HepG2 (cell line): ENCODE results near the gene LIMA1. TPM values are rescaled to one million over a fixed set of nuclear protein-coding genes. Genes with fewer than 3 reads are reported as not detected.

Experiments
- ATAC-seq: fragments of 200-7000 bp; cut with Tn5 transposase; 3 replicates; pipeline ENCODE4 v1.9.1; 2020; ENCODE audit warnings: mild to moderate bottlenecking, moderate library complexity
- BruUV-seq: library from RNA; stranded (reverse); fragments of 400-500 nt; replicated peaks from 2 replicates; lab custom pipeline; 2021; lab: Mats Ljungman, UMichigan
- CTCF ChIA-PET: fragments of 300-600 bp; formaldehyde crosslinking; extraction: SDS; loops from one replicate; lab custom pipeline; 2021; ENCODE audit warnings: low total read pairs, inconsistent platforms, low intra/inter-chr PET ratio; lab: Yijun Ruan, JAX
- POLR2A ChIA-PET: fragments of 350-600 bp; sonication (Branson Sonifier 250); formaldehyde crosslinking; loops from one replicate; lab custom pipeline; 2020; ENCODE audit warnings: antibody characterized with exemption, inconsistent platforms; lab: Yijun Ruan, JAX
- DNase-seq: peaks from one replicate; pipeline ENCODE4 v3.0.0-alpha.2; 2015; ENCODE audit warnings: low spot score
- FAIRE-seq: peaks from 3 replicates; lab custom pipeline; 2011; peaks lifted over from hg19 to GRCh38; lab: Jason Lieb, UNC
- H2AFZ ChIP-seq: one replicate; pipeline ENCODE4 v1.6.1; 2011; ENCODE audit warnings: low read length, inconsistent platforms
- H3K27ac ChIP-seq: fragments of 300-600 bp; 3 replicates; pipeline ENCODE4 v1.8.0; 2011; ENCODE audit warnings: mixed run types, mild to moderate bottlenecking, mixed read lengths, low read length, inconsistent platforms; ENCODE audit not compliant: insufficient read depth; ENCODE audit errors: extremely low read length
- H3K27me3 ChIP-seq, 2 experiments: fragments of 200-600 bp in 1 of 2; 2 replicates in 1 of 2; 3 replicates in 1 of 2; pipeline versions ENCODE4 v1.6.0 to v1.8.0; 2011; ENCODE audit warnings: low read length in 2 of 2, mild to moderate bottlenecking in 2 of 2, moderate library complexity in 2 of 2, inconsistent platforms in 1 of 2; ENCODE audit not compliant: insufficient read depth in 2 of 2, control insufficient read depth in 1 of 2
- H3K36me3 ChIP-seq, 2 experiments: fragments of 200-600 bp in 1 of 2; replicated peaks in 1 of 2; 2 replicates in 1 of 2; 3 replicates in 1 of 2; pipeline versions ENCODE4 v1.5.1 to v1.8.0; 2011; ENCODE audit warnings: low read length in 2 of 2, inconsistent platforms in 1 of 2; ENCODE audit not compliant: insufficient read depth in 2 of 2, control insufficient read depth in 1 of 2
- H3K4me1 ChIP-seq: 2 replicates; pipeline ENCODE4 v1.5.1; 2012; ENCODE audit warnings: low read length, inconsistent platforms; ENCODE audit not compliant: insufficient read depth
- H3K4me2 ChIP-seq: 2 replicates; pipeline ENCODE4 v1.6.0; 2011; ENCODE audit warnings: low read depth, low read length, inconsistent platforms
- H3K4me3 ChIP-seq, 3 experiments: fragments of 200-600 bp in 1 of 3; sonication (generic), shearing (Covaris generic) in 1 of 3; replicated peaks in 1 of 3; 2 replicates each; pipeline ENCODE4 v1.5.1; 2011 to 2016; ENCODE audit warnings: low read length in 3 of 3, inconsistent platforms in 2 of 3, low read depth in 2 of 3, mild to moderate bottlenecking in 2 of 3, control low read depth in 1 of 3, mixed read lengths in 1 of 3; ENCODE audit not compliant: insufficient read depth in 1 of 3
- H3K79me2 ChIP-seq: one replicate; pipeline ENCODE4 v1.6.1; 2011; ENCODE audit warnings: low read length, inconsistent platforms; ENCODE audit not compliant: insufficient read depth
- H3K9ac ChIP-seq: 2 replicates; pipeline ENCODE4 v1.6.0; 2011; ENCODE audit warnings: mild to moderate bottlenecking, low read depth, low read length, inconsistent platforms; ENCODE audit not compliant: insufficient read depth
- H3K9me3 ChIP-seq: 2 replicates; pipeline ENCODE4 v1.5.1; 2012; ENCODE audit warnings: mild to moderate bottlenecking, low read length
- H4K20me1 ChIP-seq: 2 replicates; pipeline ENCODE4 v1.6.0; 2011; ENCODE audit warnings: inconsistent platforms, mild to moderate bottlenecking, low read length, moderate library complexity; ENCODE audit not compliant: insufficient read depth
- DMAP1 ChIP-seq: IDR thresholded peaks from 2 replicates; pipeline ENCODE4 v1.6.1; 2016
- DNMT3B ChIP-seq: conservative IDR thresholded peaks from 2 replicates; pipeline ENCODE4 v1.6.1; 2016; ENCODE audit warnings: missing biosample characterization, control low read depth
- NFKB2 ChIP-seq: sonication (generic); formaldehyde crosslinking; IDR thresholded peaks from 2 replicates; pipeline ENCODE4 v1.4.0; 2020; ENCODE audit warnings: missing genetic modification reagents, borderline replicate concordance
- PAF1 ChIP-seq: IDR thresholded peaks from 2 replicates; pipeline ENCODE4 v1.6.1; 2016; ENCODE audit warnings: missing genetic modification reagents, missing compliant biosample characterization
- SIX4 ChIP-seq: sonication (generic); formaldehyde crosslinking; IDR thresholded peaks from 2 replicates; pipeline ENCODE4 v1.4.0; 2020; ENCODE audit warnings: missing genetic modification reagents
- SMARCC2 ChIP-seq: fragments of 450-650 bp; IDR thresholded peaks from 2 replicates; pipeline ENCODE4 v1.6.1; 2017; ENCODE audit warnings: antibody characterized with exemption, mild to moderate bottlenecking
- SNAI1 ChIP-seq: sonication (generic); formaldehyde crosslinking; IDR thresholded peaks from 2 replicates; pipeline ENCODE4 v1.5.0; 2020; ENCODE audit warnings: mild to moderate bottlenecking, missing genetic modification reagents, borderline replicate concordance
- ZNF10 ChIP-seq: sonication (generic); formaldehyde crosslinking; IDR thresholded peaks from 2 replicates; pipeline ENCODE4 v1.4.0; 2020; ENCODE audit warnings: mild to moderate bottlenecking, low read depth, missing genetic modification reagents, borderline replicate concordance
- ZNF143 ChIP-seq: sonication (generic); formaldehyde crosslinking; IDR thresholded peaks from 2 replicates; pipeline ENCODE4 v1.4.0; 2020; ENCODE audit warnings: missing genetic modification reagents
- ZNF17 ChIP-seq: sonication (generic); formaldehyde crosslinking; IDR thresholded peaks from 2 replicates; pipeline ENCODE4 v1.5.0; 2020; ENCODE audit warnings: mild to moderate bottlenecking, missing genetic modification reagents
- ZNF251 ChIP-seq: sonication (generic); formaldehyde crosslinking; IDR thresholded peaks from 2 replicates; pipeline ENCODE4 v1.9.0; 2021; ENCODE audit warnings: mild to moderate bottlenecking, missing genetic modification reagents
- ZNF670 ChIP-seq: sonication (generic); formaldehyde crosslinking; IDR thresholded peaks from 2 replicates; pipeline ENCODE4 v1.8.0; 2022; ENCODE audit warnings: mild to moderate bottlenecking, missing genetic modification reagents, borderline replicate concordance
- ZNF724P ChIP-seq: sonication (generic); formaldehyde crosslinking; IDR thresholded peaks from 2 replicates; pipeline ENCODE4 v1.8.0; 2022; ENCODE audit warnings: missing genetic modification reagents, borderline replicate concordance
- ZNF746 ChIP-seq: sonication (generic); formaldehyde crosslinking; IDR thresholded peaks from 2 replicates; pipeline ENCODE4 v1.8.0; 2022; ENCODE audit warnings: mild to moderate bottlenecking, missing genetic modification reagents
- WGBS: methylation state at CpG from one replicate; pipeline ENCODE4 v1.1.6; 2017; ENCODE audit warnings: low lambda C conversion rate; 5-methylcytosine and 5-hydroxymethylcytosine counted together
- in situ Hi-C: cut with HindIII; loops from 2 replicates; pipeline ENCODE4 v1.10.0; 2017; ENCODE audit warnings: low pct_unique_long_range_greater_than_20kb; ENCODE audit not compliant: extremely low pct_ligation_motif_present
- intact Hi-C: fragments of 100-400 bp; cut with micrococcal nuclease; formaldehyde crosslinking; loops from one replicate; pipeline ENCODE4 v1.10.0; 2022; ENCODE audit not compliant: unreplicated experiment
- polyA plus RNA-seq, 8 experiments: library from polyadenylated mRNA; depleted of rRNA in 3 of 8; stranded (reverse) in 7 of 8; unstranded in 1 of 8; fragments of >200 nt; fragmentation: Illumina TruSeq in 4 of 8; extraction: Trizol in 4 of 8; gene quantifications; 2 replicates each; pipeline versions ENCODE4 v1.2.1 to v1.2.3, GENCODE V29; 2011 to 2016; ENCODE audit warnings: low read depth in 4 of 8, missing spikeins in 1 of 8, mixed read lengths in 1 of 8; ENCODE audit not compliant: insufficient read depth in 1 of 8
- total RNA-seq, 5 experiments: library from RNA; depleted of rRNA; stranded (reverse); fragments of >200 nt; fragmentation: Illumina TruSeq; extraction: Trizol; gene quantifications; 2 replicates each; pipeline ENCODE4 v1.2.3, GENCODE V29; 2016; ENCODE audit warnings: low read depth in 1 of 5
- TF ChIP-seq, protein P1 (sequence below): sonication (generic); formaldehyde crosslinking; conservative IDR thresholded peaks from 2 replicates; pipeline ENCODE4 v1.8.0; 2022; ENCODE audit warnings: mild to moderate bottlenecking, moderate library complexity, missing genetic modification reagents
- TF ChIP-seq, protein P2 (sequence below): sonication (generic); formaldehyde crosslinking; IDR thresholded peaks from 2 replicates; pipeline ENCODE4 v1.4.0; 2020; ENCODE audit warnings: low read depth, mild to moderate bottlenecking, missing genetic modification reagents

Gene LIMA1
- total and polyA plus RNA-seq, 2 of the 13 experiments (the other 11 are each of a cell fraction or from before 2014, with no cell fraction given), result 13.0 to 19.8 TPM

DNA sequence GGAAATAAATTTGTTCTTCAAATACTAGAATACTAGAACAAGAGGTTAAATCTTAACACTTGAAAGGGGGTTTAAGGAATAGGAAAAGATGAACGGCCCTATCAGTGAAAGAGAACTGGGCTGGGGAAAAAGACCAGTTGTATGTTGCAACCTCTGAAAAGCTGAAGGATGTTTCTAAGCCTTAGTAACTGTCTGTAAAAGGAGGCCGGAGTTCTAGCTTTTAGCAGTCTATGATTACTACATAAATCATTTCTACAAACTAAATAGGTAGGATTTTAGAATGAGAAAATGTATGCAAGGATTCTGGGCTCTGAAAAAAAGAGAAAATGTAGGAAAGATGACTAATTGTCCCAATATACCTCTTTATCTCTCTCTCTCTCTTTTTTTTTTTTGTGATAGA, 121.1 kb downstream of the LIMA1 start:
- no peak overlapping the region for H3K27ac ChIP-seq
- in situ Hi-C loops, result no loop called here
- no peaks in the 10 kb centered on the region; a peak in 1 of 5 replicates for H3K36me3 ChIP-seq
- DNase-seq, result no peak
- peaks cover 22% of the 10 kb centered on the region for H3K4me1 ChIP-seq
- peaks cover 51% of the 10 kb centered on the region for H3K79me2 ChIP-seq
- CTCF ChIA-PET, result no interaction called here
- no peaks in the 10 kb centered on the region for H3K9me3 ChIP-seq
- no peak for ATAC-seq
- FAIRE-seq, result no peak
- no peak overlapping the region for H3K4me3 ChIP-seq
- WGBS, result 95% methylated on average over 2 of the region's 2 CpGs
- POLR2A ChIA-PET, result no interaction called here
- H3K4me2 ChIP-seq, result no peak overlapping the region
- no peak overlapping the region for H2AFZ ChIP-seq
- H4K20me1 ChIP-seq, result no peaks in the 10 kb centered on the region
- H3K27me3 ChIP-seq, result no peaks in the 10 kb centered on the region; a peak in 1 of 5 replicates
- intact Hi-C loops, result no loop called here
- no peak for TF ChIP-seq SNAI1
- no peak for TF ChIP-seq ZNF724P (CRISPR knock-in tag)
- TF ChIP-seq ZNF251 (CRISPR knock-in tag), result no peak
- TF ChIP-seq, protein P1, sequence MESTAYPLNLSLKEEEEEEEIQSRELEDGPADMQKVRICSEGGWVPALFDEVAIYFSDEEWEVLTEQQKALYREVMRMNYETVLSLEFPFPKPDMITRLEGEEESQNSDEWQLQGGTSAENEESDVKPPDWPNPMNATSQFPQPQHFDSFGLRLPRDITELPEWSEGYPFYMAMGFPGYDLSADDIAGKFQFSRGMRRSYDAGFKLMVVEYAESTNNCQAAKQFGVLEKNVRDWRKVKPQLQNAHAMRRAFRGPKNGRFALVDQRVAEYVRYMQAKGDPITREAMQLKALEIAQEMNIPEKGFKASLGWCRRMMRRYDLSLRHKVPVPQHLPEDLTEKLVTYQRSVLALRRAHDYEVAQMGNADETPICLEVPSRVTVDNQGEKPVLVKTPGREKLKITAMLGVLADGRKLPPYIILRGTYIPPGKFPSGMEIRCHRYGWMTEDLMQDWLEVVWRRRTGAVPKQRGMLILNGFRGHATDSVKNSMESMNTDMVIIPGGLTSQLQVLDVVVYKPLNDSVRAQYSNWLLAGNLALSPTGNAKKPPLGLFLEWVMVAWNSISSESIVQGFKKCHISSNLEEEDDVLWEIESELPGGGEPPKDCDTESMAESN (CRISPR knock-in tag), result no peak
- no peak for TF ChIP-seq SMARCC2
- no peak for TF ChIP-seq ZNF670 (CRISPR knock-in tag)
- TF ChIP-seq, protein P2, sequence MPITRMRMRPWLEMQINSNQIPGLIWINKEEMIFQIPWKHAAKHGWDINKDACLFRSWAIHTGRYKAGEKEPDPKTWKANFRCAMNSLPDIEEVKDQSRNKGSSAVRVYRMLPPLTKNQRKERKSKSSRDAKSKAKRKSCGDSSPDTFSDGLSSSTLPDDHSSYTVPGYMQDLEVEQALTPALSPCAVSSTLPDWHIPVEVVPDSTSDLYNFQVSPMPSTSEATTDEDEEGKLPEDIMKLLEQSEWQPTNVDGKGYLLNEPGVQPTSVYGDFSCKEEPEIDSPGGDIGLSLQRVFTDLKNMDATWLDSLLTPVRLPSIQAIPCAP (CRISPR knock-in tag), result no peak
- TF ChIP-seq ZNF10 (CRISPR knock-in tag), result no peak
- no peak for TF ChIP-seq PAF1 (CRISPR knock-in tag)
- no peak for TF ChIP-seq DMAP1 (CRISPR knock-in tag)
- no peak for TF ChIP-seq ZNF746
- no peak for TF ChIP-seq NFKB2
- TF ChIP-seq ZNF17 (CRISPR knock-in tag), result no peak
- TF ChIP-seq SIX4 (CRISPR knock-in tag), result no peak
- no peak for TF ChIP-seq ZNF143 (CRISPR knock-in tag)
- TF ChIP-seq DNMT3B (CRISPR knock-in tag), result no peak
- no TSS peak for BruUV-seq
- no peak overlapping the region for H3K9ac ChIP-seq
